ENCODE data around the gene C14orf180. TPM values are rescaled to one million over a fixed set of nuclear protein-coding genes. Genes with fewer than 3 reads are reported as not detected.

Gene C14orf180
- total and polyA plus RNA-seq, 2 of the 8 experiments (the other 6 are each of a cell fraction or from before 2014, with no cell fraction given): not detected

GRCh38 chr14:104637546-104638003, 58.0 kb downstream of the C14orf180 start:
- H3K79me2 ChIP-seq (ENCODE audit: control insufficient read depth in 1 of 2, insufficient read depth in 2 of 2, low read length in 2 of 2): no peaks in the 10 kb centered on the region
- no peaks in the 10 kb centered on the region for H3K9me3 ChIP-seq (ENCODE audit: insufficient read depth in 2 of 2, low read depth in 1 of 2, low read length in 1 of 2)
- no peak overlapping the region for H2BK5ac ChIP-seq (ENCODE audit: low read depth, low read length)
- no peaks in the 10 kb centered on the region for H3K36me3 ChIP-seq (ENCODE audit: control insufficient read depth in 2 of 4, insufficient read depth in 4 of 4, low read length in 3 of 4)
- H3K56ac ChIP-seq (replicated peaks; ENCODE audit: insufficient read length, low read depth, low read length): no peak overlapping the region
- H3K79me1 ChIP-seq (ENCODE audit: low read depth, low read length): no peaks in the 10 kb centered on the region
- TF ChIP-seq HDAC6 (IDR thresholded peaks at IDR 0.05; ENCODE audit: low read depth, low read length): no peak
- no peak for TF ChIP-seq EGR1 (IDR thresholded peaks at IDR 0.05; ENCODE audit: borderline replicate concordance, low read depth, low read length)
- no peak for TF ChIP-seq EP300 (IDR thresholded peaks at IDR 0.05; ENCODE audit: borderline replicate concordance in 1 of 2, low read depth in 2 of 2, low read length in 2 of 2)
- TF ChIP-seq PHF8 (conservative IDR thresholded peaks at IDR 0.05; ENCODE audit: low read depth, low read length): no peak
- no peak for TF ChIP-seq TBP (IDR thresholded peaks at IDR 0.05; ENCODE audit: low read depth, low read length)
- TF ChIP-seq CBX5 (IDR thresholded peaks at IDR 0.05; ENCODE audit: low read depth, low read length): no peak
- no peak for TF ChIP-seq CHD1 (IDR thresholded peaks at IDR 0.05; ENCODE audit: low read depth, low read length)
- TF ChIP-seq POU5F1 (IDR thresholded peaks at IDR 0.05; ENCODE audit: low read depth, low read length): no peak
- H3K14ac ChIP-seq (ENCODE audit: insufficient read length): no peak overlapping the region
- no peak for FAIRE-seq
- POLR2A ChIA-PET (ENCODE audit: partially characterized antibody): no interaction called here
- H3K23me2 ChIP-seq (ENCODE audit: low read depth, low read length): no peaks in the 10 kb centered on the region
- H2BK20ac ChIP-seq (ENCODE audit: low read length): no peak overlapping the region
- no peak overlapping the region for H2BK12ac ChIP-seq (ENCODE audit: low read depth, low read length)
- H3K23ac ChIP-seq (ENCODE audit: insufficient read length): no peak overlapping the region
- 93% methylated on average over 5 of the region's 5 CpGs; no CpG with 5 or more reads in 1 of the 2 experiments for WGBS, 2 experiments (ENCODE audit: extremely low coverage in 1 of 2, insufficient coverage in 1 of 2, insufficient read length in 1 of 2, insufficient replicate concordance in 2 of 2, low coverage in 1 of 2, low lambda C conversion rate in 2 of 2, missing lambda C conversion rate in 1 of 2)
- CTCF ChIA-PET (ENCODE audit: partially characterized antibody): interaction anchor here (0.6 kb wide), 1 partner anchor 700 kb away, joined by 4 read pairs; no protein-coding TSS in a partner anchor
- H2BK15ac ChIP-seq (ENCODE audit: low read length): no peak overlapping the region
- H4K20me1 ChIP-seq (replicated peaks in 1 of 2; ENCODE audit: control insufficient read depth in 1 of 2, insufficient read depth in 2 of 2, low read length in 2 of 2): no peaks in the 10 kb centered on the region
- no peak overlapping the region for H2BK120ac ChIP-seq (replicated peaks; ENCODE audit: low read depth, low read length)
- no peak overlapping the region for H3K9ac ChIP-seq (replicated peaks in 1 of 4; ENCODE audit: extremely low read depth in 1 of 4, low read depth in 3 of 4, low read length in 3 of 4)
- no peak overlapping the region for H3K18ac ChIP-seq (ENCODE audit: extremely low read depth, low read length)
- no peak overlapping the region for H3K4me3 ChIP-seq (ENCODE audit: extremely low read depth in 1 of 4, insufficient read depth in 2 of 4, low read depth in 3 of 4, low read length in 4 of 4)
- no peak overlapping the region for H4K91ac ChIP-seq (replicated peaks; ENCODE audit: insufficient read length, low read length)
- H4K5ac ChIP-seq (ENCODE audit: insufficient read length, low read depth, low read length): no peak overlapping the region
- no peak overlapping the region for H3K4ac ChIP-seq (replicated peaks; ENCODE audit: insufficient read length, low read depth, low read length)
- no peak overlapping the region for H3K27ac ChIP-seq (ENCODE audit: low read depth, low read length)
- H3K4me1 ChIP-seq (replicated peaks in 1 of 4; ENCODE audit: control insufficient read depth in 3 of 4, insufficient read depth in 4 of 4, low read length in 3 of 4): no peaks in the 10 kb centered on the region
- no peak overlapping the region for H4K8ac ChIP-seq (ENCODE audit: extremely low read depth, insufficient read depth, low read length)
- H3K4me2 ChIP-seq (ENCODE audit: insufficient read depth in 1 of 2, low read depth in 2 of 2, low read length in 2 of 2): no peak overlapping the region
- no peak overlapping the region for H2AFZ ChIP-seq (ENCODE audit: low read length)
- no peak overlapping the region for H2AK5ac ChIP-seq (ENCODE audit: low read depth, low read length)
- DNase-seq (ENCODE audit: low read depth in 1 of 2, low spot score in 2 of 2): no peak
- H3K27me3 ChIP-seq (replicated peaks in 1 of 4; ENCODE audit: control insufficient read depth in 3 of 4, extremely low read depth in 1 of 4, insufficient read depth in 3 of 4, low read length in 3 of 4): no peaks in the 10 kb centered on the region; a peak in 1 of 7 replicates
